ENCODE measurements around the gene ATP11A.

GRCh38 chr13:112770504-112770903, 80.7 kb downstream of the ATP11A start:
- TF ChIP-seq GATA2 (IDR thresholded peaks at IDR 0.05; ENCODE audit: low read depth, low read length), result no peak
- no peak for TF ChIP-seq GATA3 (IDR thresholded peaks at IDR 0.05; ENCODE audit: low read depth, low read length)
